GM13976 (cell line): ENCODE results near the gene SYCE3.

Experiments used
- DNase-seq: peaks from one replicate; pipeline ENCODE4 v3.0.0; 2012; ENCODE audit warnings: low spot score
- in situ Hi-C: fragments of 300-500 bp; cut with MboI; formaldehyde crosslinking; loops from one replicate; pipeline ENCODE4 v1.12.0; 2022; ENCODE audit warnings: low sequenced_read_pairs, mixed read lengths, inconsistent platforms; ENCODE audit not compliant: unreplicated experiment
- TF ChIP-seq, protein P1 (sequence below): IDR thresholded peaks from 2 replicates; pipeline ENCODE4 v1.5.1; 2012; ENCODE audit warnings: borderline replicate concordance, mild to moderate bottlenecking; ENCODE audit not compliant: insufficient read depth; ENCODE audit errors: extremely low read depth, missing control alignments, control extremely low read depth

Gene SYCE3

DNA sequence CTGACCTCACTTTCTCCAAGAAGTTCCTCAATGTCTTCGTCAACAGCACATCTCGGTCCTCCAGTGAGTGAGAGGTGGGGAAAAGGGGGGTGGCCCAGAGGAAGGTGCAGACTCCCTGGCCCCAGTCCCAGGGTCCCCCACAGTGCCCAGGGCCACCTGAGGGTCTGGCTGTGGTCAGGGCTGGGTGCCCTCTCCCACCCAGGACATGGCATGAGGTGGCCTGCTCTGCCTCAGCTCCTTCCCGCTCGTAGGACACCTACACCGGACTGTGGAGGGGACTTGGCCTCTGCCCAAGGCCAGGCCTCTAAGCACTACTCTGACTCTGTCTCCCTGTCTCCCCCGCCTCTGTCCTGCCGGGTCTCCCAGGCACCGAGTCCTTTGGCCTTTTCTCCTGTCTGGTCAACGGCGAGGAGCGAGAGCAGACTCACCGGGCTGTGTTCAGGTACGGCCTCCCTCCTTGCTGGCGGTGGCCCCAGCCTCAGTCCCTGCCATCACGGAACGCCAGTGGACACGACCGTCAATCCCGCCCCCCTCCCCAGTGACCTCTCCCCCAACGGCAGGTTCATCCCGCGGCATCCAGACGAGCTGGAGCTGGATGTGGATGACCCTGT lies 42.4 kb upstream of the SYCE3 start:
- TF ChIP-seq, protein P1, sequence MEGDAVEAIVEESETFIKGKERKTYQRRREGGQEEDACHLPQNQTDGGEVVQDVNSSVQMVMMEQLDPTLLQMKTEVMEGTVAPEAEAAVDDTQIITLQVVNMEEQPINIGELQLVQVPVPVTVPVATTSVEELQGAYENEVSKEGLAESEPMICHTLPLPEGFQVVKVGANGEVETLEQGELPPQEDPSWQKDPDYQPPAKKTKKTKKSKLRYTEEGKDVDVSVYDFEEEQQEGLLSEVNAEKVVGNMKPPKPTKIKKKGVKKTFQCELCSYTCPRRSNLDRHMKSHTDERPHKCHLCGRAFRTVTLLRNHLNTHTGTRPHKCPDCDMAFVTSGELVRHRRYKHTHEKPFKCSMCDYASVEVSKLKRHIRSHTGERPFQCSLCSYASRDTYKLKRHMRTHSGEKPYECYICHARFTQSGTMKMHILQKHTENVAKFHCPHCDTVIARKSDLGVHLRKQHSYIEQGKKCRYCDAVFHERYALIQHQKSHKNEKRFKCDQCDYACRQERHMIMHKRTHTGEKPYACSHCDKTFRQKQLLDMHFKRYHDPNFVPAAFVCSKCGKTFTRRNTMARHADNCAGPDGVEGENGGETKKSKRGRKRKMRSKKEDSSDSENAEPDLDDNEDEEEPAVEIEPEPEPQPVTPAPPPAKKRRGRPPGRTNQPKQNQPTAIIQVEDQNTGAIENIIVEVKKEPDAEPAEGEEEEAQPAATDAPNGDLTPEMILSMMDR, result no peak
- in situ Hi-C loops, result no loop called here
- DNase-seq, result peak; percentile 31

DNA sequence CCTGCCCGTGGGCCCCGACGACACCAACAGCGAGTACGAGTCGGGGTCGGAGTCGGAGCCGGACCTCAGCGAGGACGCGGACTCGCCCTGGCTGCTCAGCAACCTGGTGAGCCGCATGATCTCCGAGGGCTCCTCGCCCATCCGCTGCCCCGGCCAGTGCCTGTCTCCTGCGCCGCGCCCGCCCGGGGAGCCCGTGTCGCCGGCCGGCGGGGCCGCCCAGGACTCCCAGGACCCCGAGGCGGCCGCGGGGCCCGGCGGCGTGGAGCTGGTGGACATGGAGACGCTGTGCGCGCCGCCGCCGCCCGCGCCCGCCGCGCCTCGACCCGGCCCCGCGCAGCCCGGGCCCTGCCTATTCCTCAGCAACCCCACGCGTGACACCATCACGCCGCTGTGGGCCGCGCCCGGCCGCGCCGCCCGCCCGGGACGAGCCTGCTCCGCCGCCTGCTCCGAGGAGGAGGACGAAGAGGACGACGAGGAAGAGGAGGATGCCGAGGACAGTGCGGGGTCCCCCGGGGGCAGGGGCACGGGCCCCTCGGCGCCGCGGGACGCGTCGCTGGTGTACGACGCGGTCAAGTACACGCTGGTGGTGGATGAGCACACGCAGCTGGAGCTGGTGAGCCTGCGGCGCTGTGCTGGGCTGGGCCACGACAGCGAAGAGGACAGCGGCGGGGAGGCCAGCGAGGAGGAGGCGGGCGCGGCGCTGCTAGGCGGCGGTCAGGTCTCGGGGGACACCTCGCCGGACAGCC lies 41.7 kb upstream of the SYCE3 start:
- in situ Hi-C loops, result no loop called here
- DNase-seq, result peak; percentile 22
- TF ChIP-seq, protein P1, result no peak

DNA sequence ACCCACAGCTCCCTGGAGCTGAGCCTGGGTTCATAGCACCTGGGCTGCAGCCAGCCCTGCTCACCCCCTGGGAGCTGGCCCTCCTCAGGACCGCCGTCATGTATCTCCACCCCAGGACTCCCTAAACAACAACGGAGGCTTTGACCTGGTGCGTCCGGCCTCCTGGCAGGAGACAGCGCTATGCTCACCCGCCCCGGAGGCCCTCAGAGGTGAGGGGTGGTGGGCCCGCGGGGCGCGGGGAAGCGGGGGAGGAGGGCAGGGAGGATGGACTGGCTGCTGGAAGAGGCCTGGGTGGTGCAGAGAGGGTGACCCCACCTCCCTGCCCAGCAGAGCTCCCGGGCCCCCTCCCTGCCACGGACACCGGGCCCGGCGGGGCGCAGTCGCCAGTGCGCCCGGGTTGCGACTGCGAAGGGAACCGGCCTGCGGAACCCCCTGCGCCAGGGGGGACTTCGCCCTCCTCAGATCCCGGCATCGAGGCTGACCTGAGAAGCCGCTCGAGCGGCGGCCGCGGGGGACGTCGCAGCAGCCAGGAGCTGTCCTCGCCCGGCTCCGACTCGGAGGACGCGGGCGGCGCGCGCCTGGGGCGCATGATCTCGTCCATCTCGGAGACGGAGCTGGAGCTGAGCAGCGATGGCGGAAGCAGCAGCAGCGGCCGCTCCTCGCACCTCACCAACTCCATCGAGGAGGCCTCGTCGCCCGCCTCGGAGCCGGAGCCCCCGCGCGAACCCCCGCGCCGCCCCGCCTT lies 41.0 kb upstream of the SYCE3 start:
- TF ChIP-seq, protein P1, result no peak
- peak; percentile 39 for DNase-seq
- in situ Hi-C loops, result no loop called here

DNA sequence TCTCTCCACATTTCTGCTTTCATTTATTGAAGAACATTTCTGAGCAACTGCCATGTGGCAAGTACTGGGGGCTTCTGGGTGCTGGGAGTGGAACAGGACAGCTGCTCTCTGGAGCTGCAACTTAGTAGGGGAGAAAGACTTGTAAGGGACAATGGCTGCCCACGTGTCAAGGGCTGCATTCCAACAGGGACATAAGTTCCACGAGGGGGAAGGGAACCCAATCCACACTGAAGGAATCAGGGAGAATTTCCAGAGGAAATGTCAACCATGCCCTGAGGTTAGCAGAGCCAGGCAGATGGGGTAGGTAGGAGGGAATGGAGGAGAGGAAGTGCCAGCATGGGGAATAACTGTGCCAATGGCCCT lies 39.6 kb upstream of the SYCE3 start:
- TF ChIP-seq, protein P1, result no peak
- no peak for DNase-seq
- in situ Hi-C loops, result no loop called here

DNA sequence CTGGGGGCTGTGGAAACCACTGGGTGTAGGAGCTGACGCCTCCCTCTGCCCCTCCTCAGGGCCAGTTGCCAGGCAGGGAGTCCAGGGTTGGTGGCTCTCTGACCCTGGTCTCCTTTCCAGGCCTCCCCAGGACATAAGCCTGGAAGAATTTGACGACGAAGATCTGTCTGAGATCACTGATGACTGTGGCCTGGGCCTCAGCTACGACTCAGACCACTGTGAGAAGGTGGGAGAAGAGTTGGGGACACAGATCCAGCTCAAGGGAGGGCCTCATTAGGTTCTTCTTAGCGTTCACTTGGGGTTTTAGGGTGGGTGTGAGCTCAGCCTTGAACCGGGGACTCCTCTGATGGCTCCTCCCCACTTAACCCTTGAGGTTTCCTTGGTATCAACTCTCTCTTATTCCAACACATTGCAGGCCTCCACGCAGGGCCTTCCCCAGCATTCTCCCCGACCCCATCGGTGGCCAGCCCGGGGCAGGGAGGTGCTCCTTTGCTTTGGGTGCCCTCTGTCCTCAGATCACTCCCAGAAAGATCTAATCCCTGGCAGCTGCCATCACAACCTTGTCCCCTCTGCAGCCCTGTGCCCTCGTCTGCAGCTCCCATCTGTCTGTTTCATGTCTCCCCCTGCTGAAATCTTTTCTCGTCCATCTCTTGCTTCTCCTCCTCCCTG lies 39.1 kb upstream of the SYCE3 start:
- TF ChIP-seq, protein P1, result no peak
- in situ Hi-C loops, result no loop called here
- peak; percentile 40 for DNase-seq

DNA sequence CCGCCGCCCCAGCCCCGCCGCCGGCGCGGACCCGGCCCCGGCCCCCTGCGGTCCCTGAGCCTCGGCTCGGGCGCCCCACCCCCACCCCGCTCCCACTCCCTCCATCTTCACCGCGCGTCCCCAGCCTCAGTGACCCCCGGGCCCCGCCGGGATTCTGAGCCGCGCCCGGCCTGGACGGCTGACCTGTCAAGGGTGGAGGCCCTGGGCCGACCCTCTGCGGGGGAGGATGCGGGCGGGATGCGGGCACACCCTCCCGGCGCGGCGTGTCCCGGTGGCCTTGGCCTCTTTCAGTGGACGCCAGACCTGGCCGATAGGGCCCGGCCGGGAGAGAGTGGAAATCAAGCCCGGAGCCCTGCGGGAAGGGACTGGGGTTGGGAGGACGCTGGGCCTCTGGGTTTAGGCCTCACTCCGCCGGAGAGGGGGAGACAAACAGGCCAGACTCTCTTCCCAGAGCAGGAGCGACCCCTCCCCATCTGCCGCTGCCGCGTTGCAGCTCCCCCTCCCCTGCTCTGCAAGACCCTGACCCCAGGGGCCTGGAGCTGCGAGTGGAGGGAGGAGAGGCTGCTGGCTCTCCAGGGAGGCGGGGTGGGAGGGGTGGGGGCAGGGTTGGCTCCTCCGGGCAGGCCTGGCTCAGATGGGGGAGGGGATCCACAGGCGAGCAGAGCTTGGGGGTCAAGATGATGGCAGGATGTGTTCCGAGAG lies 38.4 kb upstream of the SYCE3 start:
- DNase-seq, result peak; percentile 37
- in situ Hi-C loops, result no loop called here

More for the DNA sequence above, 38.4 kb upstream of the SYCE3 start:
- TF ChIP-seq, protein P1, result no peak
